ENCODE data around the gene SERPINB1. TPM values are rescaled to one million over a fixed set of nuclear protein-coding genes. Genes with fewer than 3 reads are reported as not detected.

Gene SERPINB1
- total RNA-seq, 2 experiments from 2014 or later = 1.2 to 3.5 TPM

DNA sequence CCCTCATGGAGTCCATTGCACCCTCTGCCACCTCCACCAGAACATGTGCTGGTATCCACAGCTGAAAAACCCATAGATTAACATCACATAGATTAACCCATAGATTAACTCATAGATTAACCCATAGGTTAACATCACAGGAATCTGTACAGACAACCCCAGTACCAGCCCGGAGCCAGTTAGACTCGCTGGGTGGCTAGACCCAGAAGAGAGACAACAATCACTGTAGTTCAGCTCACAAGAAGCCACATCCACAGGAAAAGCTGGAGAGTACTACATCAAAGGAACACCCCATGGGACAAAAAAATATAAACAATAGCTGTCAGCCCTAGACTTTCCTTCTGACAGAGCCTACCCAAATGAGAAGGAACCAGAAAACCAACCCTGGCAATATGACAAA lies 36.3 kb upstream of the SERPINB1 start:
- TF ChIP-seq, protein P1, sequence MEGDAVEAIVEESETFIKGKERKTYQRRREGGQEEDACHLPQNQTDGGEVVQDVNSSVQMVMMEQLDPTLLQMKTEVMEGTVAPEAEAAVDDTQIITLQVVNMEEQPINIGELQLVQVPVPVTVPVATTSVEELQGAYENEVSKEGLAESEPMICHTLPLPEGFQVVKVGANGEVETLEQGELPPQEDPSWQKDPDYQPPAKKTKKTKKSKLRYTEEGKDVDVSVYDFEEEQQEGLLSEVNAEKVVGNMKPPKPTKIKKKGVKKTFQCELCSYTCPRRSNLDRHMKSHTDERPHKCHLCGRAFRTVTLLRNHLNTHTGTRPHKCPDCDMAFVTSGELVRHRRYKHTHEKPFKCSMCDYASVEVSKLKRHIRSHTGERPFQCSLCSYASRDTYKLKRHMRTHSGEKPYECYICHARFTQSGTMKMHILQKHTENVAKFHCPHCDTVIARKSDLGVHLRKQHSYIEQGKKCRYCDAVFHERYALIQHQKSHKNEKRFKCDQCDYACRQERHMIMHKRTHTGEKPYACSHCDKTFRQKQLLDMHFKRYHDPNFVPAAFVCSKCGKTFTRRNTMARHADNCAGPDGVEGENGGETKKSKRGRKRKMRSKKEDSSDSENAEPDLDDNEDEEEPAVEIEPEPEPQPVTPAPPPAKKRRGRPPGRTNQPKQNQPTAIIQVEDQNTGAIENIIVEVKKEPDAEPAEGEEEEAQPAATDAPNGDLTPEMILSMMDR (conservative IDR thresholded peaks at IDR 0.05; ENCODE audit: low read length) = no peak
- no peak for TF ChIP-seq EZH2phosphoT487 (IDR thresholded peaks at IDR 0.05; ENCODE audit: borderline replicate concordance, low read depth, low read length)
- Histone ChIP-seq H3K27ac (ENCODE audit: low read depth, low read length, poor library complexity, severe bottlenecking) (peak overlapping the region; percentile 79), H3K79me2 (ENCODE audit: insufficient read depth, low read depth, low read length) (peaks cover 92% of the 10 kb centered on the region), H3K9me2 (ENCODE audit: insufficient read depth, low read length) (no peaks in the 10 kb centered on the region), H3K36me3 (ENCODE audit: insufficient read depth, low read length) (peaks cover 14% of the 10 kb centered on the region), H3K4me2 (ENCODE audit: low read length) (peak overlapping the region; percentile 84), H2AFZ (ENCODE audit: low read length) (no peak overlapping the region), H3K4me1 (ENCODE audit: insufficient read depth, low read length, poor library complexity, severe bottlenecking) (peaks cover 88% of the 10 kb centered on the region), H4K20me1 (ENCODE audit: insufficient read depth, low read length) (no peaks in the 10 kb centered on the region; the same call in 1 of the 2 replicates), H3K9me3 (ENCODE audit: low read length) (no peaks in the 10 kb centered on the region), H3K4me3 (ENCODE audit: low read depth, low read length, poor library complexity, severe bottlenecking) (peak overlapping the region; percentile 67)
- no TSS peak for BruUV-seq (replicated peaks)
- CTCF ChIA-PET (ENCODE audit: unreplicated experiment) = interaction anchor here (0.5 to 2.7 kb wide), 4 partner anchors 8 to 1995 kb away, joined by 3 to 9 read pairs (median 5); no protein-coding TSS in a partner anchor
- DNase-seq (ENCODE audit: low spot score) = no peak
- intact Hi-C loops (cut with micrococcal nuclease; ENCODE audit: unreplicated experiment) = no loop called here
- POLR2A ChIA-PET = interaction anchor here (0.8 to 5.6 kb wide), 11 partner anchors 9 to 112 kb away, joined by 3 to 50 read pairs (median 8); no protein-coding TSS in a partner anchor

DNA sequence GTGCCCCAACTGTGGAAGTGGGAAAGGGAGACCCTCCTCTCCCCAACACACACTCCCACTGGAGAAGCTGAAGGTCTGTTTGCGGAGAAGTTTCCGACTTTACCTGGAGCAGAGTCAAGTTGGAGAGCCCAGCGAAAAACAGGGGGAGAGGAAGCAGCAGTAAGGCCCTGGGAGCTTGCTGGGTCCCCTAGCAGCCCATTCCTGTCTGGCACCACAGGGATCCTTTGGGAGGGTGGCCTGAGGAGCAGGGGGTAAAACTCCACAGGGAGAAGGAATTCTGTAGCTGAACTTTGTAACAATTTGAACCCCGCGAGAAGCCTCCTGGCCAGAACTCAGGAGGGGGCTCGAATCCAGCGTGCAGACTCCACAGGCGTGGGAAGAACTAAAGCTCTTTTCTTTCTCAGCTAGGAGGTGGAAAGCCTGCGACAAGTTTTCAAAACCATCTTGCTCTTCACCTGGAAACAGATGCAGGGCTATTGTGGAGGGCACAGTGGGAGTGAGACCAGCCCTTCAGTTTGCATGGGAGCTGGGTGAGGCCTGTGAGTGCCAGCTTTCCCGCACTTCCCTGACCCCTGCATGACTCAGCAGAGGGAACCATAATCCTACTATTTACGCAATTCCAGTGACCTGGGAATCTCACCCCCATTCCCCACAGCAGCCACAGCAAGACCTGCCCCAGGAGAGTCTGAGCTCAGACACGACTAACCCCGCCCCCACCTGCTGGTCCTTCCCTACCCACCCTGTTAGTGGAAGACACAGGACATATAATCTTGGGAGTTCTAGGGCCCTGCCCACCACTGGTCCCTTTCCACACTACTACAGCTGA lies 35.6 kb upstream of the SERPINB1 start:
- Histone ChIP-seq H3K9me2 (ENCODE audit: insufficient read depth, low read length) (no peaks in the 10 kb centered on the region), H4K20me1 (ENCODE audit: insufficient read depth, low read length) (no peaks in the 10 kb centered on the region; the same call in 1 of the 2 replicates), H3K4me2 (ENCODE audit: low read length) (peak overlapping the region; percentile 84), H3K9me3 (ENCODE audit: low read length) (peaks cover 1% of the 10 kb centered on the region), H3K36me3 (ENCODE audit: insufficient read depth, low read length) (peaks cover 14% of the 10 kb centered on the region), H3K4me1 (ENCODE audit: insufficient read depth, low read length, poor library complexity, severe bottlenecking) (peaks cover 93% of the 10 kb centered on the region), H3K79me2 (ENCODE audit: insufficient read depth, low read depth, low read length) (peaks cover 90% of the 10 kb centered on the region), H2AFZ (ENCODE audit: low read length) (no peak overlapping the region), H3K27ac (ENCODE audit: low read depth, low read length, poor library complexity, severe bottlenecking) (peak overlapping the region; percentile 79), H3K4me3 (ENCODE audit: low read depth, low read length, poor library complexity, severe bottlenecking) (peak overlapping the region; percentile 67)
- no TSS peak for BruUV-seq (replicated peaks)
- no peak for DNase-seq (ENCODE audit: low spot score)
- CTCF ChIA-PET (ENCODE audit: unreplicated experiment) = interaction anchor here (0.5 to 2.7 kb wide), 4 partner anchors 12 to 1994 kb away, joined by 3 to 9 read pairs (median 4); no protein-coding TSS in a partner anchor
- TF ChIP-seq, protein P1 (conservative IDR thresholded peaks at IDR 0.05; ENCODE audit: low read length) = no peak
- TF ChIP-seq EZH2phosphoT487 (IDR thresholded peaks at IDR 0.05; ENCODE audit: borderline replicate concordance, low read depth, low read length) = no peak
- intact Hi-C loops (cut with micrococcal nuclease; ENCODE audit: unreplicated experiment) = no loop called here
- POLR2A ChIA-PET = interaction anchor here (0.8 to 5.6 kb wide), 9 partner anchors 11 to 113 kb away, joined by 3 to 50 read pairs (median 4); no protein-coding TSS in a partner anchor
